Activated naive CD4-positive, alpha-beta T cell treated with anti-CD3 and anti-CD28 coated beads, Interleukin-2, amount 50 U/mL, for 16 hours (primary cell): ENCODE results near the gene ASGR2.
"Not testable (repeated sequence)": the region's sequence is repeated elsewhere in the genome, so short reads cannot be mapped to it uniquely, and the experiment has no call there.

Experiments used
- DNase-seq: peaks from one replicate; pipeline ENCODE4 v3.0.0-alpha.2; 2020

The ASGR2 gene, protein sequence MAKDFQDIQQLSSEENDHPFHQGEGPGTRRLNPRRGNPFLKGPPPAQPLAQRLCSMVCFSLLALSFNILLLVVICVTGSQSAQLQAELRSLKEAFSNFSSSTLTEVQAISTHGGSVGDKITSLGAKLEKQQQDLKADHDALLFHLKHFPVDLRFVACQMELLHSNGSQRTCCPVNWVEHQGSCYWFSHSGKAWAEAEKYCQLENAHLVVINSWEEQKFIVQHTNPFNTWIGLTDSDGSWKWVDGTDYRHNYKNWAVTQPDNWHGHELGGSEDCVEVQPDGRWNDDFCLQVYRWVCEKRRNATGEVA

DNA sequence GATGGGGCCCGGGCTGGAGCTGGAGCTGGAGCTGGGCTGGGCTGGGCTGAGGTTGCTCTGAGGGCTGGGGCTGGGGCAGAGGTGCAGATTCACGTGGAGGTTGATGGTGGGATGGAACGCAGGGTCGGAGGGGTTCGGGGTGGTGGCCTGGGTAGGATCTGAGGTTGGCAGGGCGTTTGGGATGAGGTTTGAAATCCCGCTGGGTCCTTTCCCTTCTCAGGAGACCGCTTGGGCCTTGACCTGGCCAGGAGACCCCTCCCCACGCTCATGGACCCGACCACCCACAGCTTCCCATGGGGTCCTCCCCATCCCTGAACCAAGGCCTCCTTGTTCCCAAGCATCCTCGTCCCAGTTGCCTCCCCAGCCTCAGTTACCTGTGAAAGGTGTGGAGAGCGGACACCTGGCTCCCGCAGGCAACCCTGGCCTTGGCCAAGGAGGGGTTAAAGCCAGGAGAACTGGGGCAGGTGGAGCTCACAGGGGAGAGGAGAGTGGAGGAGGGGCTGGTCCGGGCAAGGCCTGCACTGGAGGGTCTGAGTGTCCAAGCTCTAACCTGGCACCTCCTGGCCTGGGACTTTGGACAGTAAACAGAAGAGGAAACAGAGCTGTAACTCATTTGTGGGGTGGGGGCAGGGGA lies at the start of gene ASGR2:
Gene ASGR2, minus strand, starts transcription at position 582 of the 634 bp plus-strand sequence. CDS start 582 bp downstream, outside the sequence.
- no peak for DNase-seq

- DNase-seq = not testable (repeated sequence)
These were observed 44.9 kb upstream of the ASGR2 start for GRCh38 chr17:7159571-7159970.

DNA sequence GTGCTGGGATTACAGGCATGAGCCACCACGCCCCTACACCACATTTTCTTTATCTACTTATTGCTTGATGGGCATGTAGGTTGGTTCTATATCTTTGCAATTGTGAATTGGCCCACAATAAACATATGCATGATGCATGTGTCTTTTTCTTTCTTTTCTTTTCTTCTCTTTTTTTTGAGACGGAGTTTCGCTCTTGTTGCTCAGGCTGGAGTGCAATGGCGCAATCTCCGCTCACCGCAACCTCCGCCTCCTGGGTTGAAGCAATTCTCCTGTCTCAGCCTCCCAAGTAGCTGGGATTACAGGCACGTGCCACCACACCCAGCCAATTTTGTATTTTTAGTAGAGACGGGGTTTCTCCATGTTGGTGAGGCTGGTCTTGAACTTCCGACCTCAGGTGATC lies 43.8 kb upstream of the ASGR2 start:
- DNase-seq = not testable (repeated sequence)

- DNase-seq = no peak
These were observed 41.8 kb upstream of the ASGR2 start for GRCh38 chr17:7156342-7156940.

GRCh38 chr17:7147772-7148171 lies 33.1 kb upstream of the ASGR2 start:
- DNase-seq = no peak

DNA sequence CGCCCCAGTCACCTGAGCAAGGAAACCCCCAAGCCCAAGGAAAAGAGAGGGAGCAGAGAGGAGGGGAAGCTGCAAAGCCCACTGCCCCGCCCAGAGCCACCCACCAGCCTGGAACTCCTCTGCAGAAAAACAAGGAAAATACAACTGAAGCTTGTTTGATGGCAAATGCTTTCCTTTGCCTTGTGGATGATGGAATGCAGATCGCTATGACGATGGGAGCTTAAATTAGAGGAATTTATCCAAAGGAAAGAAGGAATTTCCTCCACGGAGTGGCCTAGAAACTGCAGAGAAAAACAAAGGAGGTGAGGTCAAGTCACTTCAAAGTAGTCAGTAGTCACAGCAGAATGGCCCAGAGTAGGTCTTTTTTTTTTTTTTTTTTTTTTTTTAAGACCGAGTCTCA lies 31.5 kb upstream of the ASGR2 start:
- no peak for DNase-seq

GRCh38 chr17:7144213-7144612 lies 29.6 kb upstream of the ASGR2 start:
- DNase-seq = no peak

DNA sequence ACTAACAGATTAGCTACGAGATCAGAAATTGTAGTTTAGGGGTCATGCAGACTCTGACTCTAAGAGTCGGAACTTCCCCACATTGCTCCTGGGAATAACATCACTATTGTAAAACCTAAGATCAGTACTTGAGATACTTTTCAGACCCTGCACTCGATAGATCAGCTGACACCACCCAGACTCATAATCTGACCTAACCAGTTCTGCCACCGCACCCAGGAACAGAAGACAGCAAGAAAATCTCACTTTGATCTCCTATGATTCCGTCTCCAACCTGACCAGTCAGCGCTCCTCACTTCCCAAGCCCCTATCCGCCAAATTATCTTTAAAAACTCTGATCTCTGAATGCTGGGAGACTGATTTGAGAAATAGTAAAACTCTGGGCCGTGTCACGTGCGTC lies 27.2 kb upstream of the ASGR2 start:
- no peak for DNase-seq

DNA sequence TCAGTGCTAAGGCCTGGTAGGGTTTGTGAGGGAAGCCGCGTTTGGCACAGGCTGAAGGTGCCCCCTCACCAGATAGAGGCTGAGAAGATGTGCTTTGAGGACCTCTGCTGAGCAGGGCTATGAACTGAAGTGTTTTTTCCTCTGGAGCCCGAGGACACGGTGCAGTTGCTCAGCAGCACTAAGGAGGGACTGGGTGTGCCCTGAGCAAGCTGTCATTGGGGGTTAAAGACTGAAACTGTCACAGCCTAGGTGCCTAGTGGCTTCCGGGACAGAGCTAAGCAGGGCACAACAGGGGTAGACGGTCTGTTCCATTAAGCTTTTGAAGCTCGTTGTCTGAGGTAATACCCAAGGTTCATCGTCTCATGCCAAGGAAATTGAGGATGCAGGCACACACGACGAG lies 24.8 kb upstream of the ASGR2 start:
- no peak for DNase-seq

- DNase-seq = no peak
These were observed 24.3 kb upstream of the ASGR2 start for GRCh38 chr17:7138800-7139381.

GRCh38 chr17:7137171-7137943 lies 22.7 kb upstream of the ASGR2 start:
- DNase-seq = no peak

DNA sequence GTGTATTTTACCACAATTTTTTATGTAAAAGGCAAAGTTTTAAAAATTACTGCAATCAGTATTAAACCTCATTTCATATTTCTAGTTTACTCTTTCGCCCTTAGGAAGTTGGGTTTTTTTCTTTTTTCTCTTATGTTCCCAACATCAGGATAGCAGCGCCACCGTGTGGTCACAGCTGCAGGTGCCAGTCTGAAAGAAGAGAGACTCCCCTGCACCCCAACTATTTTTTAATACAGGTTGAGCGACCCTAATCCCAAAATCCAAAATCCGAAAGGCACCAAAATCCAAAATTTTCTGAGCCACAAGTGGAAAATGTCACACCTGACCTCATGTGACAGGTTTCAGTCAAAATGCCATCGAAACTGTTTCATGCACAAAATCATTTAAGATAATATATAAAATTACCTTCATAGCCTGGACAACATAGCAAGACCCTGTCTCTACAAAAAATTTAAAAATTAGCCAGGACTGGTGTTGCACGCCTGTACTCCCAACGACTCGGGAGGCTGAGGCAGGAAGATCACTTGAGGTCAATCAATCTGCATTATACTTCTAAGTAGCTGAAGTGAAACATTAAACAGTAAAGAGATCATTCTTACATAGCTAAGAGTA lies 21.8 kb upstream of the ASGR2 start:
- DNase-seq = peak; percentile 81

- no peak for DNase-seq
These were observed 19.3 kb upstream of the ASGR2 start for GRCh38 chr17:7133916-7134315.

GRCh38 chr17:7133424-7133823 lies 18.8 kb upstream of the ASGR2 start:
- peak; percentile 47 for DNase-seq

DNA sequence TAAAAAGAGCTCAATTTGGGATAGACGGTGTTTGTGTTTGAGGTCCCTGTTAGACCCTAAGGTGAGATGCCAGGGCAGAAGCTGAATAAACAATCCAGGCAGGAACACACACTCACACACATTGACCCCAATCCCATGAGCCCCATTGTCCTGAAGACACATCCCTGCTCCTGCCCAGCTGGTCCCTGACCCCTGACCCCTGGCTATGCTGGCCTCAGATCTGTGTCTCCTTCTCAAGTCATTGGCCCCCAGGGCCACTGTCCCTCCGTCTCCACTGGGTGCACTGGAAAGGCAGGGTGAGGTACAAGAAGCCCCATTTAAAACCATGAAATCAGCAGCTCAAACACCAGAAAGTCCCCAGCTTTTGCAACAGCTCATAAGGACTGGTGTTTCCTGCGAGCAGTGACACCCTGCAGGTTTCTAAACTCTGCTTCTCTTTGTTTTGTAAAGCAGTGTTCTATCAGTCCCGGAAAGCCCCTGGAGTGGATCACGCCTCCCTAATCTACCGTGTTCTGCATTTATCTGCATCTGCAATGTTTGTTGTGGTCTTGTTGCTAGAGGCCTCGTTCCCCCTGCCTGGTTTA lies 18.0 kb upstream of the ASGR2 start:
- DNase-seq = peak; percentile 62

- no peak for DNase-seq
These were observed 16.8 kb upstream of the ASGR2 start for GRCh38 chr17:7131423-7131791.

- DNase-seq = no peak
These were observed 16.2 kb upstream of the ASGR2 start for GRCh38 chr17:7130621-7131422.

- DNase-seq = no peak
These were observed 14.7 kb upstream of the ASGR2 start for GRCh38 chr17:7129311-7129710.

DNA sequence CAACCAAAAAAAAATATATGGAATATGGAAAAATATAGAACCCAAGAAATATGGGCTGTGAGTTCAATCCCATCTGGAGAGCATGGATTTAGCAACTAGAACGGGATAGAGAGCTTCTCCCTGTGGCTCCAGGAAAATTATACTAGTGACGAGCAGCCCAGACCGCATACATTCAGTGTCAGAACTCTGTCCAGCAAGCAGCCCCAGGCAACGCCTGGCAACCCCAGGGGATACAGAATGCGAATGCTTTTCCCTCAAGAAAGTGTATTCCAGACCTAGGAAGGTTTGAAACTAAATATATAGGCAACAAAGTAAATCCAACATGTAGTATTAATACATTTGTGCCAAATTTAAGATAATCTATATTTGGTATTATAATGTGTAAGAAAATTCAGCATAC lies 13.5 kb upstream of the ASGR2 start:
- DNase-seq = no peak

- DNase-seq = not testable (repeated sequence)
These were observed 12.9 kb upstream of the ASGR2 start for GRCh38 chr17:7127501-7127900.

DNA sequence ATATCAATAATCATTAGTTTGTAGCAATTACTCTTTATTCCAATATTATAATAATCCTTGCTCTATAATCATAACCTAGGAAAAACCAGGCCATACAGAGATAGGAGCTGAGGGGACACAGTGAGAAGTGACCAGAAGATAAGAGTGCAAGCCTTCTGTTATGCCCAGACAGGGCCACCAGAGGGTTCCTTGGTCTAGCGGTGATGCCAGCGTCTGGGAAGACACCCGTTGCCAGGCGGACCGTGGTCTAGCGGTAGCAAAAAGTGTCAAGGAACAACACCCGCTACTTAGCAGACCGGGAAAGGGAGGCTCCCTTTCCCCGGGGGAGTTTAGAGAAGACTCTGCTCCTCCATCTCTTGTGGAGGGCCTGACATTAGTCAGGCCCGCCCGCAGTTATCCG lies 11.8 kb upstream of the ASGR2 start:
- not testable (repeated sequence) for DNase-seq
